Measurements from ENCODE around the gene NALCN.

Gene NALCN

GRCh38 chr13:101123028-101123427, 293.3 kb downstream of the NALCN start:
- Histone ChIP-seq H3K4me1 (ENCODE audit: control insufficient read depth, insufficient read depth, low read length, poor library complexity, severe bottlenecking) (no peaks in the 10 kb centered on the region), H3K9me3 (ENCODE audit: control insufficient read depth, low read length) (no peaks in the 10 kb centered on the region), H3K36me3 (ENCODE audit: control insufficient read depth, insufficient read depth, low read length) (no peaks in the 10 kb centered on the region), H3K4me3 (ENCODE audit: extremely low read depth, insufficient read depth, low read length, poor library complexity, severe bottlenecking) (no peak overlapping the region), H3K27ac (ENCODE audit: low read depth, low read length, severe bottlenecking) (no peak overlapping the region)
- WGBS, 2 experiments (ENCODE audit: insufficient coverage in 2 of 2) = 89 to 100% methylated on average over 1 of the region's 1 CpG

GRCh38 chr13:101121608-101122007, 294.7 kb downstream of the NALCN start:
- WGBS, 2 experiments (ENCODE audit: insufficient coverage in 2 of 2) = 43 to 57% methylated on average over 2 of the region's 4 CpGs
- no peak overlapping the region for H3K27ac ChIP-seq (ENCODE audit: low read depth, low read length, severe bottlenecking)
- no peaks in the 10 kb centered on the region for H3K36me3 ChIP-seq (ENCODE audit: control insufficient read depth, insufficient read depth, low read length)
- no peak overlapping the region for H3K4me3 ChIP-seq (ENCODE audit: extremely low read depth, insufficient read depth, low read length, poor library complexity, severe bottlenecking)
- no peaks in the 10 kb centered on the region for H3K9me3 ChIP-seq (ENCODE audit: control insufficient read depth, low read length)
- H3K4me1 ChIP-seq (ENCODE audit: control insufficient read depth, insufficient read depth, low read length, poor library complexity, severe bottlenecking) = no peaks in the 10 kb centered on the region

GRCh38 chr13:101120007-101120406, 296.3 kb downstream of the NALCN start:
- H3K4me1 ChIP-seq (ENCODE audit: control insufficient read depth, insufficient read depth, low read length, poor library complexity, severe bottlenecking) = no peaks in the 10 kb centered on the region
- no peaks in the 10 kb centered on the region for H3K36me3 ChIP-seq (ENCODE audit: control insufficient read depth, insufficient read depth, low read length)
- no peaks in the 10 kb centered on the region for H3K9me3 ChIP-seq (ENCODE audit: control insufficient read depth, low read length)
- no peak overlapping the region for H3K4me3 ChIP-seq (ENCODE audit: extremely low read depth, insufficient read depth, low read length, poor library complexity, severe bottlenecking)
- 83% methylated on average over 2 of the region's 2 CpGs; no CpG with 5 or more reads in 1 of the 2 experiments for WGBS, 2 experiments (ENCODE audit: insufficient coverage in 2 of 2)
- H3K27ac ChIP-seq (ENCODE audit: low read depth, low read length, severe bottlenecking) = no peak overlapping the region

GRCh38 chr13:101116826-101117225, 299.5 kb downstream of the NALCN start:
- Histone ChIP-seq H3K4me3 (ENCODE audit: extremely low read depth, insufficient read depth, low read length, poor library complexity, severe bottlenecking) (no peak overlapping the region), H3K27ac (ENCODE audit: low read depth, low read length, severe bottlenecking) (no peak overlapping the region), H3K36me3 (ENCODE audit: control insufficient read depth, insufficient read depth, low read length) (no peaks in the 10 kb centered on the region), H3K4me1 (ENCODE audit: control insufficient read depth, insufficient read depth, low read length, poor library complexity, severe bottlenecking) (no peaks in the 10 kb centered on the region), H3K9me3 (ENCODE audit: control insufficient read depth, low read length) (no peaks in the 10 kb centered on the region)
- WGBS, 2 experiments (ENCODE audit: insufficient coverage in 2 of 2) = 10 to 13% methylated on average over 2 to 3 of the region's 4 CpGs

GRCh38 chr13:101116341-101116740, 300.0 kb downstream of the NALCN start:
- Histone ChIP-seq H3K4me3 (ENCODE audit: extremely low read depth, insufficient read depth, low read length, poor library complexity, severe bottlenecking) (no peak overlapping the region), H3K9me3 (ENCODE audit: control insufficient read depth, low read length) (no peaks in the 10 kb centered on the region), H3K27ac (ENCODE audit: low read depth, low read length, severe bottlenecking) (no peak overlapping the region), H3K4me1 (ENCODE audit: control insufficient read depth, insufficient read depth, low read length, poor library complexity, severe bottlenecking) (no peaks in the 10 kb centered on the region), H3K36me3 (ENCODE audit: control insufficient read depth, insufficient read depth, low read length) (no peaks in the 10 kb centered on the region)
- no CpG with 5 or more reads among the region's 4 CpGs for WGBS, 2 experiments (ENCODE audit: insufficient coverage in 2 of 2)

- no peaks in the 10 kb centered on the region for H3K36me3 ChIP-seq (ENCODE audit: control insufficient read depth, insufficient read depth, low read length)
- no peak overlapping the region for H3K27ac ChIP-seq (ENCODE audit: low read depth, low read length, severe bottlenecking)
- no peak overlapping the region for H3K4me3 ChIP-seq (ENCODE audit: extremely low read depth, insufficient read depth, low read length, poor library complexity, severe bottlenecking)
- no peaks in the 10 kb centered on the region for H3K9me3 ChIP-seq (ENCODE audit: control insufficient read depth, low read length)
- H3K4me1 ChIP-seq (ENCODE audit: control insufficient read depth, insufficient read depth, low read length, poor library complexity, severe bottlenecking) = no peaks in the 10 kb centered on the region
Observed at GRCh38 chr13:101115762-101116171, 300.5 kb downstream of the NALCN start.

GRCh38 chr13:101111894-101112293, 304.4 kb downstream of the NALCN start:
- H3K4me1 ChIP-seq (ENCODE audit: control insufficient read depth, insufficient read depth, low read length, poor library complexity, severe bottlenecking) = no peaks in the 10 kb centered on the region
- 100% methylated on average over 1 of the region's 2 CpGs; no CpG with 5 or more reads in 1 of the 2 experiments for WGBS, 2 experiments (ENCODE audit: insufficient coverage in 2 of 2)
- no peaks in the 10 kb centered on the region for H3K36me3 ChIP-seq (ENCODE audit: control insufficient read depth, insufficient read depth, low read length)
- H3K4me3 ChIP-seq (ENCODE audit: extremely low read depth, insufficient read depth, low read length, poor library complexity, severe bottlenecking) = no peak overlapping the region
- no peaks in the 10 kb centered on the region for H3K9me3 ChIP-seq (ENCODE audit: control insufficient read depth, low read length)
- no peak overlapping the region for H3K27ac ChIP-seq (ENCODE audit: low read depth, low read length, severe bottlenecking)

GRCh38 chr13:101109005-101109404, 307.3 kb downstream of the NALCN start:
- no peaks in the 10 kb centered on the region for H3K36me3 ChIP-seq (ENCODE audit: control insufficient read depth, insufficient read depth, low read length)
- no peaks in the 10 kb centered on the region for H3K4me1 ChIP-seq (ENCODE audit: control insufficient read depth, insufficient read depth, low read length, poor library complexity, severe bottlenecking)
- no peak overlapping the region for H3K4me3 ChIP-seq (ENCODE audit: extremely low read depth, insufficient read depth, low read length, poor library complexity, severe bottlenecking)
- no peak overlapping the region for H3K27ac ChIP-seq (ENCODE audit: low read depth, low read length, severe bottlenecking)
- 97 to 98% methylated on average over 4 of the region's 7 CpGs for WGBS, 2 experiments (ENCODE audit: insufficient coverage in 2 of 2)
- no peaks in the 10 kb centered on the region for H3K9me3 ChIP-seq (ENCODE audit: control insufficient read depth, low read length)

- WGBS, 2 experiments (ENCODE audit: insufficient coverage in 2 of 2) = 90 to 100% methylated on average over 3 to 4 of the region's 4 CpGs
- no peaks in the 10 kb centered on the region for H3K4me1 ChIP-seq (ENCODE audit: control insufficient read depth, insufficient read depth, low read length, poor library complexity, severe bottlenecking)
- no peak overlapping the region for H3K4me3 ChIP-seq (ENCODE audit: extremely low read depth, insufficient read depth, low read length, poor library complexity, severe bottlenecking)
- no peak overlapping the region for H3K27ac ChIP-seq (ENCODE audit: low read depth, low read length, severe bottlenecking)
- H3K9me3 ChIP-seq (ENCODE audit: control insufficient read depth, low read length) = no peaks in the 10 kb centered on the region
- H3K36me3 ChIP-seq (ENCODE audit: control insufficient read depth, insufficient read depth, low read length) = no peaks in the 10 kb centered on the region
Observed at GRCh38 chr13:101098873-101099272, 317.4 kb downstream of the NALCN start.

GRCh38 chr13:101092985-101093384, 323.3 kb downstream of the NALCN start:
- H3K4me1 ChIP-seq (ENCODE audit: control insufficient read depth, insufficient read depth, low read length, poor library complexity, severe bottlenecking) = no peaks in the 10 kb centered on the region
- no peak overlapping the region for H3K27ac ChIP-seq (ENCODE audit: low read depth, low read length, severe bottlenecking)
- no peaks in the 10 kb centered on the region for H3K9me3 ChIP-seq (ENCODE audit: control insufficient read depth, low read length)
- no peak overlapping the region for H3K4me3 ChIP-seq (ENCODE audit: extremely low read depth, insufficient read depth, low read length, poor library complexity, severe bottlenecking)
- no peaks in the 10 kb centered on the region for H3K36me3 ChIP-seq (ENCODE audit: control insufficient read depth, insufficient read depth, low read length)

GRCh38 chr13:101090287-101090686, 326.0 kb downstream of the NALCN start:
- H3K4me3 ChIP-seq (ENCODE audit: extremely low read depth, insufficient read depth, low read length, poor library complexity, severe bottlenecking) = no peak overlapping the region
- WGBS, 2 experiments (ENCODE audit: insufficient coverage in 2 of 2) = 84 to 90% methylated on average over 2 of the region's 4 CpGs
- no peaks in the 10 kb centered on the region for H3K9me3 ChIP-seq (ENCODE audit: control insufficient read depth, low read length)
- no peaks in the 10 kb centered on the region for H3K4me1 ChIP-seq (ENCODE audit: control insufficient read depth, insufficient read depth, low read length, poor library complexity, severe bottlenecking)
- no peaks in the 10 kb centered on the region for H3K36me3 ChIP-seq (ENCODE audit: control insufficient read depth, insufficient read depth, low read length)
- H3K27ac ChIP-seq (ENCODE audit: low read depth, low read length, severe bottlenecking) = no peak overlapping the region

GRCh38 chr13:101085551-101085950, 330.8 kb downstream of the NALCN start:
- no peak overlapping the region for H3K4me3 ChIP-seq (ENCODE audit: extremely low read depth, insufficient read depth, low read length, poor library complexity, severe bottlenecking)
- no CpG with 5 or more reads among the region's 2 CpGs for WGBS, 2 experiments (ENCODE audit: insufficient coverage in 2 of 2)
- H3K27ac ChIP-seq (ENCODE audit: low read depth, low read length, severe bottlenecking) = no peak overlapping the region
- no peaks in the 10 kb centered on the region for H3K9me3 ChIP-seq (ENCODE audit: control insufficient read depth, low read length)
- no peaks in the 10 kb centered on the region for H3K36me3 ChIP-seq (ENCODE audit: control insufficient read depth, insufficient read depth, low read length)
- H3K4me1 ChIP-seq (ENCODE audit: control insufficient read depth, insufficient read depth, low read length, poor library complexity, severe bottlenecking) = no peaks in the 10 kb centered on the region
